Measurements from ENCODE around the gene ITPK1.

Gene ITPK1

DNA sequence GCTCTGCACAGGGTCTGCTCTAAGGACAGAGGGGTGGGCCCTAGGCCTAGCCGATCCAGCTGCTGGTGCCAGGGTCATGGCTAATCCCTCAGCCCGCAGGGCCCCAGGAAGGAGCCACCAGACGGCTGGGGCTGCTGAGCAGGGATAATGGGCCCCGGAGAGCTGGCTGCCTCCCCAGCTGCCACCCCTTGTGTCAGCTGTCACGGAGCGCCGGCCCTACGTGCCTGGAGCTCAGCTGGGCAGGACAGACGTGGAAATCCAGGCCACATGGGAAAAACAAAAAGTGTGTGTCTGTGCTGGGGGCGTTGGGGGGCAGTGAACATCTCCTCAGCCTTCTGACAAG is 156.6 kb downstream of the ITPK1 start:
- Mint-ChIP-seq H3K9me3 (no peaks in the 10 kb centered on the region), H3K36me3 (peaks cover 3% of the 10 kb centered on the region), H3K4me3 (no peak overlapping the region), H3K4me1 (no peaks in the 10 kb centered on the region), H3K27ac (no peak overlapping the region), H3K27me3 (no peaks in the 10 kb centered on the region)

DNA sequence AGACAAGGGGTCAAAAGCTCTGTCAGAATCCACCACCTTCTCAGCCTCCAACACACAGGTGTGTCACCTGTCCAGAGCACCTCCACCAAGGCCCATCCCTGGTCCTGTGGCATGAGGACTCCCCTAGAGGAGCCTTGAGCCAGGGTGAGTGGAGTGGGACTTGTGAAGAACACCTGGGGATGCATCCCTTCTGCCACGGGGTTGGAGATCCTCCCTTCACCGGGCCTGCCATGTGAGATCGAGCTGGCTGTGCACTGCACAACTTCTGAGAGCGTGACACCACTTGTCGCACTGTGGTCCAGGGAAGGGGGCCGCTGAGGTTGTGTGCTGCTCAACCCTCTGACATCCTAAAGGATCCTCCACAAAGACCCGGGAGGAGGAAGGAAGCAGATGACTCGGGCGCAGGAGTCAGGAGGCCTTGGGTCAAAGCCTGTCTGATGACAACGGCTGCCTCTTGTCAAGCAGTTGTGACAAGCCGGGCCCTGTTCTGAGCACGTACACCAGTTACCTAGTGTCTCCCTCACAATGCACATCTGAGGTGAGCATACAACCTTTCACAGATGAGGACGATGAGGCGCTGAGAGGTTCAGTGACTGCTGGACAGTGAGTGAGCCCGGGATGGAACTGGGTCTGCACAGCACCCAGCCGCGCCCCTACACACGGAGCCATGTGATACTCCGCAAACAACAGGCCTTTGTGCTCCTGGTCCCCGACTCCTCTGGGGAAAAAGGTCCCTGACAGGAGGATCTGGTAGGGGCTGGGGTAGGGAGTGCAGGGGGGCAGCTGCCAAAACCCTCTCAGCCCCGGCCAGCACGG is 157.1 kb downstream of the ITPK1 start:
- H3K27me3 Mint-ChIP-seq, result no peaks in the 10 kb centered on the region
- no peaks in the 10 kb centered on the region for H3K9me3 Mint-ChIP-seq
- peaks cover 3% of the 10 kb centered on the region for H3K36me3 Mint-ChIP-seq
- H3K4me3 Mint-ChIP-seq, result no peak overlapping the region
- no peak overlapping the region for H3K27ac Mint-ChIP-seq
- no peaks in the 10 kb centered on the region for H3K4me1 Mint-ChIP-seq

DNA sequence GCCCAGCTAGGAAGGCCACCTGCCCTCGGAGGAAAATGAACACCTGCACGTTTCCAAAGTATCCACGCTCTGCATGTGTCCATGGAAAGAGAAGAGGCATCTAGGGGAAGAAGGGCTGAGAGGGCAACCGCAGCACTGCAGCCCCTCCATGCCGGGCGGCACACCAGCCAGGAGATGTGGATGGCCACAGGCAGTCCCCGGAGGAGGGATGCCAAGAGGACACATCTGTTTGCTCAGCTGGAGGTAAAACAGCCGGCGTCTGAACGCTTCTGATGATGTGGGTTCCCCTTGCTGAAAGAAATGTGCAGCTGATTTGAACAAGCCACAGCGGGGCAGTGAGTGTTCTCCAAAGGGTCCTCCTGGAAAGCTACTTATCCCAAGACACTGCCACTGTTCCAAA is 158.8 kb downstream of the ITPK1 start:
- peaks cover under 1% of the 10 kb centered on the region for H3K36me3 Mint-ChIP-seq
- H3K4me3 Mint-ChIP-seq, result no peak overlapping the region
- H3K9me3 Mint-ChIP-seq, result no peaks in the 10 kb centered on the region
- H3K27ac Mint-ChIP-seq, result no peak overlapping the region
- H3K4me1 Mint-ChIP-seq, result peaks cover 3% of the 10 kb centered on the region
- no peaks in the 10 kb centered on the region for H3K27me3 Mint-ChIP-seq

DNA sequence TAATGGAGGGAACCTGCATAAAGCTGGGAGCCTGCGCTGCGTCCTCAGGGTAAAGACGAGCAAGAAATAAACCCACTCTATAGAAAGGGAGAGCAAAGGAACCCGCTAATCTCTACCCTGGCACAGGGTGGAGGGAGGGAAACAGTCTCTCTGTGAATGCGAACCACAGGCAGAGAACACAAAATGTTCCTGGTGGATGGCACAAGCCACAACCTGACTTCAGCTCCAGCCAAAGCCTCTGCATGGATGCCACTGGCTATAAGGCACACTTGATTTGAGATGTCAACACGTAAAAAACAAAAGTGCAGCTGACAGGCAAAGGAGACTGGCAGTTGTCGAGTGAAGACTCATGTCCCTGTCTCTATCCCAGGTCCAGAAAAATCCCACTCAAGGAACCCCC is 160.3 kb downstream of the ITPK1 start:
- no peaks in the 10 kb centered on the region for H3K9me3 Mint-ChIP-seq

DNA sequence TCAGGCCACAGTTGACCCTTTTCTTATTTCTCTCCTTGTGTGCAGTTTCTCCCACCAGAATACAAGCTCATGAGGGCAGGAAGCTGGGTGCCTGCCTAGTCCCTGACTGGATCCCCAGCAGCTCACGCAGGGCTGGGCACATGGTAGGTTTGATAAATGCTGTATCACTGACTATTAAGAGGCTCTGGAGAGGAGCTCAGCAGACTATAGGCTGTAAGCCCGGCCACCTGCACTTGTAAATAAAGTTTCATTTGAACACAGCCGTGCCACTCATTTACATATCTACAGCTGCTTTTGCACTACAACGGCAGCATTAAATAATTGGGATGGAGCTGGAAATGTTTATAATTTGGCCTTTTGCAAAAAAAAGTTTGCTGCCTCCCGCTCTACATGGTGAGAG is 160.8 kb downstream of the ITPK1 start:
- no peaks in the 10 kb centered on the region for H3K27me3 Mint-ChIP-seq
- no peaks in the 10 kb centered on the region for H3K9me3 Mint-ChIP-seq
- H3K4me3 Mint-ChIP-seq, result no peak overlapping the region
- peaks cover 1% of the 10 kb centered on the region for H3K36me3 Mint-ChIP-seq
- H3K27ac Mint-ChIP-seq, result no peak overlapping the region
- H3K4me1 Mint-ChIP-seq, result peaks cover 6% of the 10 kb centered on the region

More for the DNA sequence above, 160.3 kb downstream of the ITPK1 start:
- Mint-ChIP-seq H3K4me1 (peaks cover 6% of the 10 kb centered on the region), H3K27ac (no peak overlapping the region), H3K4me3 (no peak overlapping the region), H3K36me3 (peaks cover 1% of the 10 kb centered on the region), H3K27me3 (no peaks in the 10 kb centered on the region)

DNA sequence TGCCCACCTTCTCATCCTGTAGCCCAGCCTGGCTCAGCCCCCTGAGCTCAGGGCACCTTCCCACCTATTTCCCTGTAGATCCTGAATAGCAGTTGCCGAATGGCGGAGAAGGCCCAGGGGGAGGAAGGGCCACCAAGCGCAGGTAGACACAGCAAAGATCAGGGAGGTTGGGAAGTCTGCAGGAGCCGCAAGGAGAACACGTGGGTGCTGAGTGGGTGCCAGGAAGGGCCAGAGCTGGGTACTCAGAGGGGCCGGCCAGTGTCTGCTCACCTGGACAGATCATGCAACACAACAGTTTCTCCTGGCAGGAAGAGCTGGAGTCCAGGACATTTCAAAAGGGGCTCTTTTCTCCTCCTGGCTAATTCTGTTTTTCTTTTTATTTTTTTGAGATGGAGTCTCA is 162.2 kb downstream of the ITPK1 start:
- H3K36me3 Mint-ChIP-seq, result peaks cover 1% of the 10 kb centered on the region
- no peak overlapping the region for H3K27ac Mint-ChIP-seq
- H3K9me3 Mint-ChIP-seq, result no peaks in the 10 kb centered on the region
- no peak overlapping the region for H3K4me3 Mint-ChIP-seq
- no peaks in the 10 kb centered on the region for H3K27me3 Mint-ChIP-seq
- H3K4me1 Mint-ChIP-seq, result peaks cover 6% of the 10 kb centered on the region

DNA sequence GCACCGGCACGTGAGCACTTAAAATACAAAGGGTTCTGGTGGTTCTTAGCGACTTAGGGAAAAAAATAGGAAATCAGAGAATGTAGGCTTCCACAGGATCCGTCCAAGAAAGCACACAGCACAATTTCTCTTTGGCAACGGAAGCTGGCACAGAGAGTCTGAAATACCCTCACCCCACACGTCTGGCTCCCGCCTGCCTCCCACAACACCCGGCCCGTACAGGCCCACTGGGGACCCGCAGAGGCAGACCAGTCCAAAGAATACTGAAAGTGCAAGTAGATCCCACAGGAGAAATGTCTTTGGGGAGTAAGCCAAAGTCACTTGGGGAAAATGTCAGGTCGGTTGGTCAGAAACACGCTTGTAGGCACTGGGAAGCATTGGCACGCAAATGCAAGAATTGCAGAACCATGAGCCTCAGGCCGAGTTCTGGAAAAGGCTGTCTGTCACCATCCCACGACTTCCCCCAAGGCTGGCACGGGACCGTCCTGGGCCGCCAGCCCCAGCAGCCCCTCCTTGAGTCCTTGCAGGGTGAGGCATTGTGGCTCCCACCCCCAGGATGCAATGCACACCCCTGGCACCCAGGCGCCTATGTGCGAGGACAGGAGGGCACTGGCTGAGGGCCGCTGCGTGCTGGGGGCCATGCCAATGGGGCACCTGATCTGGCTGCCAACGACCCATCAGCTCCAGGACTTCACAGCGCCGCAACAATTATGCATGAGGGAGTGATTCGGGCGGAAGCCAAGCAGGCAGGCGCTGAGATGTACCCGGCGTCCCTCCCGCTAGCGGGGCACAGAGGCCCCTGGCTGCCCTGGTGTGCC is 163.0 kb downstream of the ITPK1 start:
- Mint-ChIP-seq H3K9me3 (no peaks in the 10 kb centered on the region), H3K27me3 (no peaks in the 10 kb centered on the region), H3K4me1 (peaks cover 6% of the 10 kb centered on the region), H3K4me3 (no peak overlapping the region), H3K27ac (no peak overlapping the region), H3K36me3 (peaks cover 1% of the 10 kb centered on the region)

DNA sequence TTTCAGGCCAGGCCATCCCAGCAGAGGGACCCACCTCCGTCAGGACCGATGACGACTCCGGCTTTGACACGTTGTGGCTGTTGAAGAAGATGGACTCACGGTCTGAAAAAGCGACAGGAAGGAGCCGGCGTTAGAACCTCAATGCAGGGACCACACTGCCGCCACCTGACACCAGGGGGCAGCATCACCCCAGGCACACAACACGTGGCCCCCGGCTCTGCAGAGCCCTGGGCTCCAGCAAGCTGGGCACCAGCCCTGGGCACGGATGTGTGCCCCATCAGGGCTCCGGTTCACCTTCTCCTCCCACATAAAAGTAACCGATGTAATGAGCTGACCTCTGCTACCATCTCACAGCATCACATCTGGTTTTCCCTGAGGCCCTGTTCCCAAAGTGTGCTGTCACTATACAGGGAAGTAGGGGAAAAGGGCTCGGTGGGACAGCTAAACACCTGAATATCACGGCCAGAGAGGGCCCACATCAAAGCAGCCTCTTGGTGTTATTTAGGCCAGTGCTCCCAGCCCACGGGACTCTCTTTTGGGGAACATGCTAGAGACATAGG is 163.7 kb downstream of the ITPK1 start:
- Mint-ChIP-seq H3K4me1 (peaks cover 6% of the 10 kb centered on the region), H3K4me3 (no peak overlapping the region), H3K27me3 (no peaks in the 10 kb centered on the region), H3K27ac (no peak overlapping the region), H3K36me3 (peaks cover 1% of the 10 kb centered on the region), H3K9me3 (no peaks in the 10 kb centered on the region)

DNA sequence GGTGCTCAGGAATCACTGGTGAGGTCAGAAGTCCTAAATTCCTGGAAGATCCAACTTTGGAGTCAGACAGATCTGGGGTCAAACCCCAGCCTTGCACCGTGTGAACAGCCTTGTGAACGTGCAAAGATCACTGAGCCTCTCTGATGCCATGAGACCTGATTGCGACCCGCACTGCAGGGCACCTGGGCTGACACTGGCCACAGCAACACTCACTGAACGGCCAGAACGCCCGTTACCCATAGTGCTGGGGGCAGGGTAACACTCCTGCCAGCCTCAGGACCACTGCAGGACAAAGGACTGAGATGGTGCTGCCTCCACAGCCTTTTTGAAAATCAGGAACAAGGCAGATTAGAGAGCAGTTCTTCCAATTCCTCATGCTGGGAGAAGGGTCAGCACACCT is 164.5 kb downstream of the ITPK1 start:
- H3K4me3 Mint-ChIP-seq, result no peak overlapping the region
- no peaks in the 10 kb centered on the region for H3K27me3 Mint-ChIP-seq
- peaks cover 6% of the 10 kb centered on the region for H3K4me1 Mint-ChIP-seq
- H3K27ac Mint-ChIP-seq, result no peak overlapping the region
- peaks cover 6% of the 10 kb centered on the region for H3K36me3 Mint-ChIP-seq
- no peaks in the 10 kb centered on the region for H3K9me3 Mint-ChIP-seq

DNA sequence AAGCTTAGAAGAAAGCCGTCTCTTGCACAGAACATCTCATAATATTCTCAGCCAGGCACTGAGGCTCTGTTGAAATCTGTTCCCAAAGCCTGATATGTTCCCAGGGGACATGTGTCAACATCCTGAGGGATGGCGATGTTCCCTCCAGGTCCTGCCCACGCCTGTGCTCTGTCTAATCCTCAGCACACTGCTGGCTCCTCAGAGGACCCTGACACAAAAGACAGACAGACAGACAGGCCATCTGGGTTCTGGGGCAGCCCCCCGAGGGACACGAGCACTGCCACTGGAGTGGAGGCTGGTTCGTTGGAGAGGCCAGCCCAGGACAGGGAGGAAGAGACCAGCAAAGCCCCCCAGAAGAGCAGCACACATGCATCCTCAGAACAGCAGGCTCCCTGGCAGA is 165.0 kb downstream of the ITPK1 start:
- Mint-ChIP-seq H3K4me3 (no peak overlapping the region), H3K4me1 (peaks cover 6% of the 10 kb centered on the region), H3K27me3 (no peaks in the 10 kb centered on the region), H3K9me3 (no peaks in the 10 kb centered on the region), H3K27ac (no peak overlapping the region), H3K36me3 (peaks cover 6% of the 10 kb centered on the region)

DNA sequence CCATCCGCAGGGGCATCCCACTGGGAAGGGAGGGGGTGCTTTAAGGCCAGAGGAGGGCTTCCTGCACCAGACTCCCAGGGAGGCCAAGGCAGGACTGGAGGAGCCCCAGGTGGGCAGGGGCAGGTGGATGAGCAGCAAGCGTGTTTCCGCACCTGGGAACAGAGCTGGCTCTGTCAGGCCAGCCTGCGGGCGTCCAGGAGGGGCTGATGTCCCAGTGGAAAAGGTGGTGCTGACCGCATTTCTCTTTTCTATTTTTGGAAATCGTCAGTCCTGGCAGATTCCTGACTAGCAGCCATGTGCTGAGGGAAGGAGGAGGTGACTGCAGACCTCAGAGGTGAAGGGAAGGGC is 165.6 kb downstream of the ITPK1 start:
- Mint-ChIP-seq H3K36me3 (peaks cover 6% of the 10 kb centered on the region), H3K27me3 (no peaks in the 10 kb centered on the region), H3K9me3 (no peaks in the 10 kb centered on the region), H3K27ac (no peak overlapping the region), H3K4me1 (peaks cover 6% of the 10 kb centered on the region), H3K4me3 (no peak overlapping the region)

DNA sequence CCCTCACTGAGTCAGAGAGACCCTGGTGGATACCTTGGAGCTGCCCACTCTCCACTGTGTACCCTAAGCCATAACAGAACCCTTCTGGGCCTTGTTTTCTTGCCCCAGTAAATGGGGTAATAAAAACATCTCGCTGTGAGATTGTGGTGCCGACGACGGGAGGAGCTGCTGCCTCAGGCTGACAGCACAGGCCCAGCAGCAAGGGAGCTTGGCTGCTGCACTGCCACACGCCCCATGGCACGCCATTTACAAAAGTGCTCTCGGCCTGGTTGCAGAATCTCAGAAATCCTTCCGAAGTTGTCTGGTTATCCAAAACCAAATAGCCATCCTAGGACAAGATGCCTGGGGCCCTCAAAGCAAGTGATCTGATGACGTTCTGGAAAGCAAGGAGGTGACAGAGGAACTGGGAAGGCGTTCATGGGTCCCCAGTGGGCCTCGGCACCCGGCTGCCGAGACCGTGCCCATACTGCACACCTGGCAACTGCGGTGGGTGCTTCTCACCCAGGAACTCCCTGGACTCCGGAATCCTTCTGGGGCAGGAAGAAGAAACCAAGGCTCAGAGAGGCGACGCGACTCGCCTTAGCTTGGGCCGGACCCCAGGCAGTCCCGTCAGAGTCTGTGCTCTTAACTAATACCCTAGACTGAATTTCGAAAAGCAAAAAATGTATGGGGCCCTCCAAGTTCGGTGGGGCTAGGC is 166.1 kb downstream of the ITPK1 start:
- H3K9me3 Mint-ChIP-seq, result no peaks in the 10 kb centered on the region
- no peak overlapping the region for H3K27ac Mint-ChIP-seq
- H3K36me3 Mint-ChIP-seq, result peaks cover 6% of the 10 kb centered on the region
- no peak overlapping the region for H3K4me3 Mint-ChIP-seq
- peaks cover 6% of the 10 kb centered on the region for H3K4me1 Mint-ChIP-seq
- no peaks in the 10 kb centered on the region for H3K27me3 Mint-ChIP-seq

DNA sequence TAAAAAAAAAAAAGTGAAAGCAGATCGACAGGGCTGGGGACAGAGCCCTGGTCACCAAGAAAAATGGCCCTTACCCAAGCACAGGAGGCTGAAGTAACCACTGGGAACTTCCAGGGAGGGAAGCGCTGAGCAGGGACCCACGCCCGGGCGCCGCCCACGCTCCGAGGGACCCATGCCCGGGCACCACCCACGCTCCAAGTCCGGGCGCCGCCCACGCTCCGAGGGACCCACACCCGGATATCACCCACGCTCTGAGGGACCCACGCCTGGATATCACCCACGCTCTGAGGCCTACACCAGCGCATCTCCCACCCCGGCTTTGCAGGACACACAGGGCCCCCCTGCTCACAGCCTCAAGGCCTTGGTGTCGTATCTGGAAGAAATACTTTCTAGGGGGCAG is 167.1 kb downstream of the ITPK1 start:
- Mint-ChIP-seq H3K27me3 (no peaks in the 10 kb centered on the region), H3K4me1 (peaks cover 6% of the 10 kb centered on the region), H3K9me3 (no peaks in the 10 kb centered on the region), H3K36me3 (peaks cover 8% of the 10 kb centered on the region), H3K27ac (no peak overlapping the region), H3K4me3 (no peak overlapping the region)

DNA sequence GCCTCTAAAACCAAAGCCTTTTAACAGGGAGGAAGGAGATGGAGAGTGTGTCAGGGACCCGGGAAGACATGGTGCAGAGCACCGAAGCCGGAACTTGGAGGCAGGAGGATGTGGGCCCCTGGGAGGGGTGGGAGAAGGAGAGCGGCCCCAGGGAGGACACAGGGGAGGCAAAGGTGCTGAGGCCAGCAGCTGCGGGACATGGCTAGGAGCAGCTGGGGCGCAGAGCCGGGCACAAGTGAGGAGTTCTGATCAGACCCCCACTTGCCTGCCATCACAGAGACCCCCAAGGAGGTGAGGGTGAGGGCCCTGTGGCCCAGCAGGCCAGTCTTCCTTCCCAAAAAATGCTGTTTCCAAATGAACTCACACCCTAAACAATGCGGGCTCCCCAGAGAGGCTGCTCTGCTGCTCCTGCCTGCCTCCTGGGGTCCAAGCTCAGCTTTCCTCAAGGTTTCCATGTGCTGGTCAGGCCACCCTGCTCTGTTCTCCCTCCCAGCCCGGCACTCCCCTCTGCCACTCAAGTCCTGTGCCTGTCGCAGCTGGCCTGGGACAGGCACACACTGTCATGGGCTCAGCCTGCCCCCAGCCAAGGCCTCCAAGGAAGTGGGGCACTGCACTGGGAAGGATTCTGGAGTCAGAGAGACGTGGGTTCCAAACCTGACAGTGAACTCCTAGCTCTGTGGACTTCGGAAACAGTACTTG is 168.7 kb downstream of the ITPK1 start:
- Mint-ChIP-seq H3K4me1 (peaks cover 3% of the 10 kb centered on the region), H3K27me3 (no peaks in the 10 kb centered on the region), H3K9me3 (no peaks in the 10 kb centered on the region), H3K27ac (no peak overlapping the region), H3K36me3 (peaks cover 8% of the 10 kb centered on the region), H3K4me3 (no peak overlapping the region)
